NCI-H526 (cell line): ENCODE data around the gene KRT8.

ENCODE experiments used
- DNase-seq, 2 experiments: peaks; one replicate each; lab custom pipeline; 2025; lab: John Stamatoyannopoulos, UW

Gene KRT8

GRCh38 chr12:52925717-52926595, 21.1 kb upstream of the KRT8 start:
- peak; percentile 90 to 91 for DNase-seq

- DNase-seq = no peak
Observed at GRCh38 chr12:52924764-52925716, 20.2 kb upstream of the KRT8 start.

GRCh38 chr12:52921488-52922165, 16.8 kb upstream of the KRT8 start:
- no peak for DNase-seq

- DNase-seq = peak in 1 of 2 experiments; percentile 31
Observed at GRCh38 chr12:52920937-52921336, 16.1 kb upstream of the KRT8 start.

- DNase-seq = peak; percentile 89 to 93
Observed at GRCh38 chr12:52918784-52919183, 13.9 kb upstream of the KRT8 start.

- DNase-seq = peak; percentile 62 to 70
Observed at GRCh38 chr12:52918351-52918750, 13.5 kb upstream of the KRT8 start.

GRCh38 chr12:52917800-52918199, 12.9 kb upstream of the KRT8 start:
- DNase-seq = no peak

GRCh38 chr12:52916216-52916615, 11.3 kb upstream of the KRT8 start:
- DNase-seq = no peak

GRCh38 chr12:52915637-52916036, 10.8 kb upstream of the KRT8 start:
- DNase-seq = no peak

- DNase-seq = no peak
Observed at GRCh38 chr12:52914576-52915121, 9.8 kb upstream of the KRT8 start.

GRCh38 chr12:52913431-52913821, 8.6 kb upstream of the KRT8 start:
- no peak for DNase-seq

- no peak for DNase-seq
Observed at GRCh38 chr12:52912711-52913430, 8.0 kb upstream of the KRT8 start.

- no peak for DNase-seq
Observed at GRCh38 chr12:52910248-52910883, 5.5 kb upstream of the KRT8 start.

- no peak for DNase-seq
Observed at GRCh38 chr12:52909796-52910195, 4.9 kb upstream of the KRT8 start.

- no peak for DNase-seq
Observed at GRCh38 chr12:52909331-52909730, 4.5 kb upstream of the KRT8 start.

GRCh38 chr12:52907092-52907810, 2.4 kb upstream of the KRT8 start:
- peak; percentile 55 to 82 for DNase-seq

- DNase-seq = no peak
Observed at GRCh38 chr12:52906191-52906601, 1.3 kb upstream of the KRT8 start.

GRCh38 chr12:52903855-52904508, 894 bp downstream of the KRT8 start:
- peak in 1 of 2 experiments; percentile 86 for DNase-seq

- peak; percentile 81 to 96 for DNase-seq
Observed at GRCh38 chr12:52903285-52903854, 1.5 kb downstream of the KRT8 start.
